Activated CD4-positive, alpha-beta memory T cell treated with anti-CD3 and anti-CD28 coated beads for 36 hours (primary cell): ENCODE results near the gene ARHGAP6. TPM values are rescaled to one million over a fixed set of nuclear protein-coding genes. Genes with fewer than 3 reads are reported as not detected.

ENCODE experiments used
- CTCF ChIA-PET: fragments of 350-600 bp; sonication (Branson Sonifier 250); formaldehyde crosslinking; loops from one replicate; lab custom pipeline; 2021; ENCODE audit warnings: antibody characterized with exemption, inconsistent platforms; lab: Charles Lee
- POLR2A ChIA-PET: fragments of 350-600 bp; sonication (Branson Sonifier 250); formaldehyde crosslinking; loops from one replicate; lab custom pipeline; 2021; ENCODE audit warnings: antibody characterized with exemption; lab: Charles Lee
- DNase-seq: peaks from one replicate; pipeline ENCODE4 v3.0.0-alpha.2; 2020
- H3K27ac Mint-ChIP-seq: one replicate; pipeline ENCODE4 v1.8.0; 2021; ENCODE audit warnings: mixed read lengths
- H3K27me3 Mint-ChIP-seq: one replicate; pipeline ENCODE4 v1.8.0; 2021; ENCODE audit warnings: mixed read lengths
- H3K36me3 Mint-ChIP-seq: one replicate; pipeline ENCODE4 v1.8.0; 2021; ENCODE audit warnings: mixed read lengths
- H3K4me1 Mint-ChIP-seq: one replicate; pipeline ENCODE4 v1.8.0; 2021; ENCODE audit warnings: low read depth, mixed read lengths
- H3K4me3 Mint-ChIP-seq: one replicate; pipeline ENCODE4 v1.8.0; 2021; ENCODE audit warnings: mild to moderate bottlenecking, mixed read lengths
- H3K9me3 Mint-ChIP-seq: one replicate; pipeline ENCODE4 v1.8.0; 2021; ENCODE audit warnings: mixed read lengths
- intact Hi-C: fragments of 100-400 bp; cut with micrococcal nuclease; formaldehyde crosslinking; loops from one replicate; pipeline ENCODE4 v1.15.1; 2023
- total RNA-seq, 2 experiments: library from RNA; stranded (reverse); gene quantifications; one replicate each; pipeline ENCODE4 v1.2.3, GENCODE V29; 2021

ARHGAP6 gene
- total RNA-seq, 2 experiments from 2014 or later = not detected

DNA sequence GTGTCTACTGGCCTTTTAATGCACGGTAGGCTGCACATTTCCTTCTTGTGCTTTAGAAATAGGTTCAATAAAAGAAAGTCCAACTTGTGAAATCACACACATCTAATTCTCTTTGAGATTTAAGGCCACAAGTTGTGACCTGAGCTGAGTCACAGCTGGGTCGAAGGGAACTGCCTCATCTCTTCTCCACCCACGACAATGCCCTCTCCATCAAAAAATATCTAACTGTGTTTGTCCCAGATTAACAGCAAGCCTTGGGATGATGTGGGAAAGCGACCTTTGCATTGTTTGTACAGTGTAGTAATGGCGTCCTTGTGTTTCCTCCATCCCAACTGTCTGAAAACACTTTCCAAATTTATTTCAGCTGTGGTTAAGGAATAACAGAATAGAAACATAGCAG is 203.6 kb downstream of the ARHGAP6 start:
- POLR2A ChIA-PET = no interaction called here
- Mint-ChIP-seq H3K9me3 (no peaks in the 10 kb centered on the region), H3K4me3 (no peak overlapping the region), H3K4me1 (no peaks in the 10 kb centered on the region), H3K27ac (no peak overlapping the region), H3K36me3 (no peaks in the 10 kb centered on the region), H3K27me3 (no peaks in the 10 kb centered on the region)
- intact Hi-C loops = no loop called here
- no peak for DNase-seq
- CTCF ChIA-PET = no interaction called here

DNA sequence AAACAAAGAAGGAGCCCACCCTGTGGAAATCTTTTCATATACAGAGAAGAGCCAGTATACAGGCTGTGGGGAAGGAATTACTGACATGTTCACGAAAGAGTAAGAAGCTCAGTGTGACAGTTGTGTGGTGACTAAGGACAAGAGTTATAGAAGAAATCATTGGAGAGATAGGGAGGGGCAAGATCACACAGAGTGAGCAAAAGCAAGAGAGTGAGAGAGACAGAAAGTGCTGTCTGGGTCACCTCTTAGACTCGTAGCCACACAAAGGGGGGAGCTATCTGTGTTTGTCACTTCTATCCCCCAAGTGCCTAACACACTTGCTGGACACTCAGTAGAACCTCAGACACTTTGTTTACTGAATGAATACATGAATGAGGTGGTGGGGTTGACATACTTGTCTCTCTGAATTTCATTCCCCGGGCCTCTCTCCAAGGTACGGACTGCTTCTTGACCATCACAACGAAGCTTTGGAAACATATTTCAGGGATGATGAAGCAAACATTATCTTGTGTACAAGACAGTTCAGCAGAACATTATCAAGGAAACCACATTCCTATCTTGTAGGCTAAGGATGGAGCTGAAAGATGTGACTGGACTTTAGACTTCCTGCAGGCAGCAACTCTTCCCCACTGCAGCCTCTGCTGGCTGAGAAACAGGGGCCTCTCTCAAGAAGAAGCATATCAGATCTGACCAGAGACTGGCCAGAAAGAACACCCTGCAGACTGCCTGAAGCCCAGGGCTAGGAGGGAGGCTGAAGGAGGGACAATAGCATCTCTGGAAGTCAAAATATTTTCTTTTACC is 204.3 kb downstream of the ARHGAP6 start:
- no peak overlapping the region for H3K4me3 Mint-ChIP-seq
- no peak overlapping the region for H3K27ac Mint-ChIP-seq
- no peaks in the 10 kb centered on the region for H3K36me3 Mint-ChIP-seq
- POLR2A ChIA-PET = no interaction called here
- H3K9me3 Mint-ChIP-seq = no peaks in the 10 kb centered on the region
- H3K27me3 Mint-ChIP-seq = no peaks in the 10 kb centered on the region
- CTCF ChIA-PET = no interaction called here
- H3K4me1 Mint-ChIP-seq = no peaks in the 10 kb centered on the region
- intact Hi-C loops = no loop called here
- DNase-seq = no peak

DNA sequence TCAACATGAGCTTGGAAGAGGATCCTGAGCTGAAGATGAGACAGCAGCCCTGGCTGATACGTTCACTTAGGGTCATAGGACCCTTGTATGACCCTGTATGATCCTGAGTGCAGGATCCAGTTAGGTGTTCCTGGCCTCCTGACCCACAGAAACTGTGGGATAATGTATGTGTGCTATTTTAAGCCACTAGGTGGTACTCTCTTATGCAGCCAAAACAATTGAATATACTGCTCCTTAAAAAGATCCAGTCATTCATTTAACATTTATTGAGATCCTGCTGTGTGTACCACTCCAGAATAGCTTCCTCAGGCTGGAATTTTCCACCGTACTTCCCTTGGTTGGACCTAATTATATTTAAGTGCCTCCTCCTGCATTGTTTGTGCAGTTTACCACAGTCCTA is 205.4 kb downstream of the ARHGAP6 start:
- ChIA-PET CTCF (no interaction called here), POLR2A (no interaction called here)
- intact Hi-C loops = no loop called here
- Mint-ChIP-seq H3K36me3 (no peaks in the 10 kb centered on the region), H3K27ac (no peak overlapping the region), H3K27me3 (no peaks in the 10 kb centered on the region), H3K9me3 (no peaks in the 10 kb centered on the region), H3K4me1 (no peaks in the 10 kb centered on the region), H3K4me3 (no peak overlapping the region)
- no peak for DNase-seq

DNA sequence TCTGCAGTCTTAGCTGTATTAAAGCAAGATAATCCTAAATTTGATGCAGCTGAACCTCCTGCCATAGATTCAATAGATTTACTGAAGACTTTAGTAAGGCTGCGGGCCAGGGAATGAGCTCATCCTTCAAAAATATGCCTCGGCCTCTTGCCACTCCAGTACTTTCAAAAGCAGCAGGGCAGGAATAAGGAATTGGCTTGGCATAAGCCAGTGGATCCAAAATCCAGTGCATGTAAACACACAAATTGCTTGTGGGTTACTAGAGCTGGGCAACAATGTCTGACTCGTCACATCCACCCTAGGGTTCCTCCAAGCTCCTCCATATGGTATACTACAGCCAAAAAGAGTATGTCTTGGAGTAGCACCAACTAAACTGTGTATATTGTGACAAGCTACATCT is 207.6 kb downstream of the ARHGAP6 start:
- no peaks in the 10 kb centered on the region for H3K36me3 Mint-ChIP-seq
- no peaks in the 10 kb centered on the region for H3K4me1 Mint-ChIP-seq
- ChIA-PET CTCF (no interaction called here), POLR2A (no interaction called here)
- no peak overlapping the region for H3K27ac Mint-ChIP-seq
- no peaks in the 10 kb centered on the region for H3K9me3 Mint-ChIP-seq
- intact Hi-C loops = no loop called here
- DNase-seq = no peak
- H3K27me3 Mint-ChIP-seq = peaks cover 4% of the 10 kb centered on the region
- H3K4me3 Mint-ChIP-seq = no peak overlapping the region

DNA sequence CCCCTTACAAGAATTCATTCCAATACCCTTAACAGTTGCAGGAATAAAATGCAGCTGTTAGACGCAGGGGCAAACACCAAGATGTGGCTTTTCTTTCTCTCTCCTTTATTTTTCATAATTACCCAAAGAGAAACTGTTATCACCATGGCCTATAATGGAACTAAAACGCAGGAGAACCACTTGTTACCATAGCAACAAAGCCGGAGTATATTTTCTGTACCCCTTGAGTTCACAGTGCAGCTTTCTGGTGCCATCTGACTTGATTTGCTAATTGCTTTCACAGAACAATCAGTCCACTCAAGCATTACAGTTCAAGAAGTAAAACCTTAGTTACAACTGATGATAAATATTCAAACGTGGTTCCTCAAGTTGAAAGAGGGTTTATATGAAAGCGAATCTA is 214.6 kb downstream of the ARHGAP6 start:
- intact Hi-C loops = no loop called here
- Mint-ChIP-seq H3K4me3 (no peak overlapping the region), H3K27ac (no peak overlapping the region), H3K36me3 (no peaks in the 10 kb centered on the region), H3K4me1 (no peaks in the 10 kb centered on the region), H3K27me3 (peaks cover 4% of the 10 kb centered on the region), H3K9me3 (no peaks in the 10 kb centered on the region)
- CTCF ChIA-PET = no interaction called here
- no peak for DNase-seq
- POLR2A ChIA-PET = no interaction called here

GRCh38 chrX:11450354-11450753 is 215.4 kb downstream of the ARHGAP6 start:
- H3K27me3 Mint-ChIP-seq = peaks cover 4% of the 10 kb centered on the region
- H3K9me3 Mint-ChIP-seq = no peaks in the 10 kb centered on the region
- ChIA-PET POLR2A (no interaction called here), CTCF (interaction anchor here (0.5 kb wide), 1 partner anchor 312 kb away, joined by 3 read pairs; no protein-coding TSS in a partner anchor)
- H3K4me1 Mint-ChIP-seq = no peaks in the 10 kb centered on the region
- no peak overlapping the region for H3K4me3 Mint-ChIP-seq
- no peak for DNase-seq
- no peak overlapping the region for H3K27ac Mint-ChIP-seq
- H3K36me3 Mint-ChIP-seq = no peaks in the 10 kb centered on the region
- intact Hi-C loops = no loop called here

DNA sequence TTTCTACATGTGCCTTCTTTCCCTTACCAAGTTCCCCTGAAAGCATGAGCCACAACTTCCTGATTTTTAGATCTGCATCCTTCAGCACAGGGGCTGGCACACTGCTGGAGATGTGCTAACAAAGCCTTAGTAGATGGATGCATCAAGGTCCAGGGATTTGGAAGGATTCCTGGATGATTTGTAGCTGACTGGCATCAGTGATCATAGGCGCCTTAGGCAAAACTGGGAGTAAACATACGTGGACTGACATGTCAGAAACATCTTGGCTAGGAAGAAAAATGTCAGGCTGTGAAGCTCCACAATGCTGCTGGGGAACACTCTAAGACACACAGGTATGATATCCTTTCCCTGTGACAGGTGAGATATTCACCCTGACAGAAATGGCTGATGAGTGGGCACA is 216.1 kb downstream of the ARHGAP6 start:
- intact Hi-C loops = no loop called here
- ChIA-PET POLR2A (no interaction called here), CTCF (interaction anchor here (0.5 kb wide), 1 partner anchor 312 kb away, joined by 3 read pairs; no protein-coding TSS in a partner anchor)
- Mint-ChIP-seq H3K4me1 (no peaks in the 10 kb centered on the region), H3K9me3 (no peaks in the 10 kb centered on the region), H3K4me3 (no peak overlapping the region), H3K27ac (no peak overlapping the region), H3K27me3 (peaks cover 3% of the 10 kb centered on the region), H3K36me3 (no peaks in the 10 kb centered on the region)
- DNase-seq = no peak

- H3K4me3 Mint-ChIP-seq = no peak overlapping the region
- intact Hi-C loops = no loop called here
- H3K36me3 Mint-ChIP-seq = no peaks in the 10 kb centered on the region
- H3K4me1 Mint-ChIP-seq = no peaks in the 10 kb centered on the region
- DNase-seq = no peak
- no peaks in the 10 kb centered on the region for H3K27me3 Mint-ChIP-seq
- no peaks in the 10 kb centered on the region for H3K9me3 Mint-ChIP-seq
- ChIA-PET POLR2A (no interaction called here), CTCF (no interaction called here)
- no peak overlapping the region for H3K27ac Mint-ChIP-seq
Observed at GRCh38 chrX:11447418-11447817, 218.3 kb downstream of the ARHGAP6 start.

- Mint-ChIP-seq H3K27ac (no peak overlapping the region), H3K4me1 (no peaks in the 10 kb centered on the region), H3K9me3 (no peaks in the 10 kb centered on the region), H3K36me3 (no peaks in the 10 kb centered on the region), H3K27me3 (no peaks in the 10 kb centered on the region), H3K4me3 (no peak overlapping the region)
- intact Hi-C loops = no loop called here
- ChIA-PET CTCF (no interaction called here), POLR2A (no interaction called here)
- no peak for DNase-seq
Observed at GRCh38 chrX:11446949-11447348, 218.8 kb downstream of the ARHGAP6 start.

- ChIA-PET CTCF (no interaction called here), POLR2A (no interaction called here)
- no peak overlapping the region for H3K27ac Mint-ChIP-seq
- no peak for DNase-seq
- no peaks in the 10 kb centered on the region for H3K4me1 Mint-ChIP-seq
- H3K27me3 Mint-ChIP-seq = no peaks in the 10 kb centered on the region
- H3K4me3 Mint-ChIP-seq = no peak overlapping the region
- no peaks in the 10 kb centered on the region for H3K36me3 Mint-ChIP-seq
- intact Hi-C loops = no loop called here
- no peaks in the 10 kb centered on the region for H3K9me3 Mint-ChIP-seq
Observed at GRCh38 chrX:11446336-11446735, 219.4 kb downstream of the ARHGAP6 start.

DNA sequence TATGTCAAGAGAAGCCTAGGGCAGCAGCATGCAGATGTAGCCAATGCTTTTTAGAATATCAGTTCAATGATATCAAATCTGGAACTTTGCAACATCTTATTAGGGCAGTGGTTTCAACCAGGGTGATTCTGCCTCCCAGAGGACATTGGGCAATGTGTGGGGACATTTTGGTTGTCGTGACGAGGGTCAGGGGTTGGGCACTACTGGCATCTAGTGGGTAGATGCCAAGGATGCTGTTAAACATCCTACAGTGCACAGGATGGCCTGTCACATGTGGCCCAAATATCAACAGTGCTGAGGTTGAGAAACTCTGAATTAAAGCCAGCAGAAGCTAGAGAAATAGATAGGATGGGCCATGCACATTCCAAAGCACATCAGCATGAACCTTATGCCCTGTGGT is 220.2 kb downstream of the ARHGAP6 start:
- no peaks in the 10 kb centered on the region for H3K36me3 Mint-ChIP-seq
- no peak overlapping the region for H3K4me3 Mint-ChIP-seq
- no peak overlapping the region for H3K27ac Mint-ChIP-seq
- intact Hi-C loops = no loop called here
- POLR2A ChIA-PET = no interaction called here
- no peaks in the 10 kb centered on the region for H3K4me1 Mint-ChIP-seq
- DNase-seq = no peak
- CTCF ChIA-PET = no interaction called here
- H3K9me3 Mint-ChIP-seq = no peaks in the 10 kb centered on the region
- no peaks in the 10 kb centered on the region for H3K27me3 Mint-ChIP-seq

GRCh38 chrX:11444052-11444451 is 221.7 kb downstream of the ARHGAP6 start:
- ChIA-PET CTCF (no interaction called here), POLR2A (no interaction called here)
- no peaks in the 10 kb centered on the region for H3K9me3 Mint-ChIP-seq
- intact Hi-C loops = no loop called here
- H3K27me3 Mint-ChIP-seq = no peaks in the 10 kb centered on the region
- DNase-seq = no peak
- no peak overlapping the region for H3K4me3 Mint-ChIP-seq
- H3K4me1 Mint-ChIP-seq = no peaks in the 10 kb centered on the region
- no peaks in the 10 kb centered on the region for H3K36me3 Mint-ChIP-seq
- H3K27ac Mint-ChIP-seq = no peak overlapping the region

- intact Hi-C loops = no loop called here
- Mint-ChIP-seq H3K36me3 (no peaks in the 10 kb centered on the region), H3K4me1 (no peaks in the 10 kb centered on the region), H3K27ac (no peak overlapping the region), H3K9me3 (no peaks in the 10 kb centered on the region), H3K4me3 (no peak overlapping the region), H3K27me3 (no peaks in the 10 kb centered on the region)
- POLR2A ChIA-PET = no interaction called here
- CTCF ChIA-PET = no interaction called here
- DNase-seq = no peak
Observed at GRCh38 chrX:11439846-11440245, 225.9 kb downstream of the ARHGAP6 start.
